GM18873 (cell line): ENCODE results near the gene ARCN1.
A peak's percentile ranks its signal among the peaks of the same experiment; 100 is the strongest.
"Not testable (repeated sequence)": the region's sequence is repeated elsewhere in the genome, so short reads cannot be mapped to it uniquely, and the experiment has no call there.

Source experiments
- ATAC-seq: cut with Tn5 transposase; IDR thresholded peaks from one replicate; pipeline ENCODE4 v1.9.1; 2021; ENCODE audit warnings: mild to moderate bottlenecking, moderate library complexity, moderate number of reproducible peaks; ENCODE audit not compliant: unreplicated experiment, low FRiP score

The ARCN1 gene

DNA sequence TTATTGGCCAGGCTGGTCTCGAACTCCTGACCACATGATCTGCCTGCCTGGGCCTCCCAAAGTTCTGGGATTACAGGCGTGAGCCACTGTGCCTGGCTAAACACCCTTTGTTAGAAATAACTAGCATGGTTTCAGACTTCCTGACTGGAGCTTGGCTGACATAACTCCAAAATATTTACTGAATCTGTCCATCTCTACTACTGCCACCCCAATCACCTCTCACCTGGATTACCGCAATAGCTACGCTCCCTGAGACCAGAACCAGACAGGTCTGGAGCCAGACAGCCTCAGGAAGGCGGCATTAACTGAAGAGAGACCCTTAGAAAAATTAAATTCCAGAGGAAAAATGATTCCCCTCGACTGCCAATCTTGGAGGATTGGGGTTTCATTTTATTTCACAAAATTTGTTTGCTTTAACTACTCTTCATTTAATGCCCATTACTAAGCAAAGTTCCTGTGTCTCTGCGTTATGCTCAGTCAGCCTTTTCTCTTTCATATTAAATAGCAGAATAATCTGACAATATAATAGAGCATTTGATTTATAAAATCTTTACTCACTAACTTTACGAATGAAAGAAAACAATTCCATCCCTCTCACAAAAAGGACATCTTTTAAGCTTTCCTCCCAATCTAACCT is 28.1 kb upstream of the ARCN1 start:
- ATAC-seq = no peak

DNA sequence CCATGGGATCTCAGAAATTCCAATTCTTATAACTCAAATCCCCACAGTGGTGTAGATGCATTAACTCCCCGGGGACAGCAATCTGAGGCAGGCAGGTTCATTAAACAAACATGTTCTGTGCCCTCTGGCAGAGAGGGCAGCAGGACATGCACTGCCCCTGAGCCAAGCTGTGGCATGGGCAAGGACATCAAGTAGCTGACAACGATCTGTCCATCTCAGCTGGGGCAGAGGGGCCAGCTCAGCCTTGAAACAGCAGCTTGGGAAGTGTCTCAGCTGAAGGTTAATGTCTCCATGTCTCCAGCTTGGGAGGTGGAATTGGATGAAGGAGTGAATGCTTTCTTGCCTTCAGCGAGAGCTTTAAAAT is 27.6 kb upstream of the ARCN1 start:
- no peak for ATAC-seq

DNA sequence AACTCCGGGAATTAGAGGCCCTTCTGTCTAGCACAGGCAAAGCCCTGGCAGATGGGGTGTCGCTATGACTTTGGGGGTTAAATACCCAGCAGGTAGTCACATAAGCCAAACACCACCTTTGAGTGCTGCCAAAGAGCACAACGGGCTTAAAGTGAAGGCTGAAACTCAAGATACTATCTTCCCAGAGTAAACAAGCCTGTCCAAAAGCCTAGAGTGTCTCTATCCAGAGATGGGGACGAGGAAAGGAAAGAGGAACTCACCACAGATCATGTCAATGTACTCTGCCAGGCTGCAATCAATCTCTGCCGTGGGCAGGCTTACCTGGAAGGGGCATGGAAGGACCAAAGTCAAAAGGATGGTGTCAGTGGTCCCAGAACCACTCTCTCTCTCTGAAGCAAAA is 26.7 kb upstream of the ARCN1 start:
- no peak for ATAC-seq

DNA sequence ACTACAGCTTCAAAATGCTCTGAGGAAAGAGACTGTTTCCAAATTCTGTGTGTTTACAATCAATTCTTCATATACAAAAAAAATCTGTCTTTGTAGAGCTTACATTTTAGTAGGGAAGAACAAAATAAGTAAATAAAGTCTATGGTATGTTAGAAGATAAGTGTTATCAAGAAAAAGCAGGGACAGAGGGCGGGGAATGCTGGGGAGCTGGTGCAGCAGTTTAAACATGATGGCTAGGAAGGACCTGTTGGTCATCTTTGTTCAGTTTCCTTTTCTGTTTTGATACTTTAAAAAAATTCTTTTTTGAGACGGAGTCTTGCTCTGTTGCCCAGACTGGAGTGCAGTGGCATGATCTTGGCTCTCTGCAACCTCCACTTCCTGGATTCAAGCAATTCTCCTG is 25.1 kb upstream of the ARCN1 start:
- ATAC-seq = no peak

DNA sequence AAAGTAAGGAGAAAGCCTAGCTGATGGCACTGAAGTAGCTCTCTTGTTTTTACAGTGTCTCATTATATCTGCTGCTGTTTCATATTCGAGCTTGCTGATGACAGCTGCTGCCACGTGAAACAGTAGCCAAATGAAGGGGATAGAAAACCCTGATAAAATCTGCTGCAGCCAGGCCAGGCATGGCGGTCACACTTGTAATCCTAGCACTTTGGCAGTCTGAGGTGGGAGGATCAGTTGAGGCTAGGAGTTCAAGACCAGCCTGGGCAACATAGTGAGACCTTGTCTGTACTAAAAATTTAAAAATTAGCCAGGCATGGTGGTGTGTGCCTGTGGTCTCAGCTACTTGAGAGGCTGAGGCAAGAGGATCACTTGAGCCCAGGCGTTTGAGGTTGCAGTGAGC is 19.9 kb upstream of the ARCN1 start:
- no peak for ATAC-seq

DNA sequence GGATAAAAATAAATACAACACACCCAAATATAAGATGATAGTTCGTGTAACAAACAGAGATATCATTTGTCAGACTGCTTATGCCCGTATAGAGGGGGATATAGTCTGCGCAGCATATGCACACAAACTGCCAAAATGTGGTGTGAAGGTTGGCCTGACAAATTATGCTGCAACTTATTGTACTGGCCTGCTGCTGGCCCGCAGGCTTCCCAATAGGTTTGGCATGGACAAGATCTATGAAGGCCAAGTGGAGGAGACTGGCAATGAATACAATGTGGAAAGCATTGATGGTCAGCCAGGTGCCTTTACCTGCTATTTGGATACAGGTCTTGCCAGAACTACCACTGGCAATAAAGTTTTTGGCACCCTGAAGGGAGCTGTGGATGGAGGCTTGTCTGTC is 11.4 kb upstream of the ARCN1 start:
- no peak for ATAC-seq

DNA sequence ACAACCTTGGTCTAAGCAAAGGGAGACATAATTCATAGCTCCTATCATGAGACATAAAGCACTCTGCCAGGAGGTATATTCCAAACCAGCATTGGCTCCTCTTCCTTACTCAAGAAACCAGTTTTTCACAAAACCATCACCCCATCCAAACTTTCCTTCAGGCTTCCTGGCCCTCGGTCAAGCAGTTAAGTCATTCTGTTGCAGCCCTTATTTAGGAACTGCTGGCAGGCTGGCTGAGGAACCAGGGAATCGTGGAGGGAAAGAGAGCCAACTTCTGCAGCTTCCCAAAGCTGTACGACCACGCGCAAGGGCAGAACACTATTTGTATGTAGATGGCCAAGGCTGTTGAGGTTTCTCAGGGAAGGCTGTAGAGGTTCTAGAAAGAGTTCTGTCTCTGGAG is 7.2 kb upstream of the ARCN1 start:
- no peak for ATAC-seq

DNA sequence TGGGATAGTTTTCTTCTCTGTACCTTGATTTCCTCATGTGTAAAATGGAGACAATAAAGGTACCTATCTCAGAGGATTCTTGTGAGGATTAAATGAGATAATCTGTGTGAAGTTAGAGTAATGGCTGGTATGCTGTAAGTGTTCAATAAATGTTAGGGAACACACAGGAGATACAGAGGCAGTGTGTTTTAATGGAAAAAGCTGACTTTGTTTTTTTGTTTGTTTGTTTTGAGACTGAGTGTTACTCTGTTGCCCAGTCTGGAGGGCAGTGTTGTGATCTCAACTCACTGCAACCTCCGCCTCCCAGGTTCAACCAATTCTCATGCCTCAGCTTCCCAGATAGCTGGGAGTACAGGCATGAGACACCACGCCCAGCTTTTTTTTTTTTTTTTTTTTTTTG is 2.5 kb upstream of the ARCN1 start:
- ATAC-seq = no peak

DNA sequence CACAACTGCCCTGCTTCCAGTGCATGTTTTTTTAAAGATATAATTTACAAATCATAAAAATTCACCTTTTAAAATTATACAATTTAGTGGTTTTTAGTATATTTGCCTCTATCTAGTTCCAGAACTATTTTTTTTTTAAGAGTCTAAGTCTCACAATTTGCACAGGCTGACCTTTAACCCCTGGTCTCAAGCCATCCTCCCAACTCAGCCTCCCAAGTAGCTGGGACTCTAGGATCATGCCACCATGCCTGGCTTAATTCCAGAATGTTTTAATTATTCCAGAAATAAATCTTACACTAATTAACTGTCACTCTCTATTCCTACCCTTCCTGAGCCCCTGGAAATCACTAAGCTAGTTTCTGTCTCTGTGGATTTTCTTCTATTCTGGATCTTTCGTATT is 1.4 kb upstream of the ARCN1 start:
- ATAC-seq = no peak

DNA sequence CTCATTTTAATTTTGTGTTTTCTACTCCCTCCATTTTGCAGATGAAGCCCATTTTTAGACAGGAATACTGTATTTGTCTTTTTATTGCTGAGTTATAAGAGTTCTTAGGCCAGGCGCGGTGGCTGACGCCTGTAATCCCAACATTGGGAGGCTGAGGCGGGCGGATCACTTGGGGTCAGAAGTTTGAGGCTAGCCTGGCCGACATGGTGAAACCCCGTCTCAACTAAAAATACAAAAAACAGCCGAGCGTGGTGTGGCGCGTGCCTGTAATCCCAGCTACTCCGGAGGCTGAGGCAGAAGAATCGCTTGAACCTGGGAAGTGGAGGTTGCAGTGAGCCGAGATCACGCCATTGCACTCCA is 528 bp upstream of the ARCN1 start:
- ATAC-seq = not testable (repeated sequence)

DNA sequence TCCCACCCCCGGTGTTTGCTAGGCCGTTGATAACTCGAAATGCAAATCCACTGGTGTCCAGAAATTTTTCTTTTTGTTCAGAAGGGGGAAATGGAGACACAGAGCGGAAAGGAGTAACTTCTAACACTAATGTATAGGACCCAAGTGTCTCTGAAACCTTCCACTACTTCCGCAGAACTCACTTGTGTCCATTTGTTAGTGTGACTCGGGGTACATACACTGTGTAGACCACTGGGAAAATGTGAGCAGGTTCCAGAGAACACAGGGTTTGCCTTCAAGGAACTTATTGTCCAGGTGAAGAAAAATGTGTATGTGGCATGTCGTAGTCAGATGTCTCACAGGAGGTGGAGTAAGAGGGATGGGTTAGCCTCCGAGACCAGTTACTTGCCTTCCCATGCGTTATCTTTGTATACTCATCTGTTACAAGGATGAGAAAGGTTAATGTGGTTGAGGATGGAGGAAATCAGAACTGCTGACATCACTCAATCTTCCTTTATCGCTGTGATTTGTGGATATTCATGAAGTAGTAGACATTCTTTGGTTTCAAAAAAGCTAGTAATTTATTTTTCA is 857 bp downstream of the ARCN1 start:
- peak; percentile 12 for ATAC-seq

DNA sequence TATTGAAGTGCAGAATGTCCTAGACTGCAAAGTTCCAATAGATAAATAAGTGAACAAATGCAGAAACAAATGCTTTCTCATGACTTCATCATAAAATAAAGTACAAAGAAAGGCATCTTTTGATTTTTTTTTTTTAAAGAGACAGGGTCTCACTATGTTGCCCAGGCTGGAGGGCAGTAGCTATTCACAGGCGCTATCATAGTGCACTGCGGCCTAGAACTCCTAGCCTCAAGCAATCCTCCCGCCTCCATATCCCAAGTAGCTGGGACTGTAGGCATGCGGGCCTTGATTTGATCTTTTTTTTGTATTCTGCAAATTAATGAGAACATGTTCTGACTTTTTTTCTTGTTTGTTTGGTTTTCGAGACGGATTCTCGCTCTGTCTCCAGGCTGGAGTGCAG is 2.4 kb downstream of the ARCN1 start:
- ATAC-seq = no peak

DNA sequence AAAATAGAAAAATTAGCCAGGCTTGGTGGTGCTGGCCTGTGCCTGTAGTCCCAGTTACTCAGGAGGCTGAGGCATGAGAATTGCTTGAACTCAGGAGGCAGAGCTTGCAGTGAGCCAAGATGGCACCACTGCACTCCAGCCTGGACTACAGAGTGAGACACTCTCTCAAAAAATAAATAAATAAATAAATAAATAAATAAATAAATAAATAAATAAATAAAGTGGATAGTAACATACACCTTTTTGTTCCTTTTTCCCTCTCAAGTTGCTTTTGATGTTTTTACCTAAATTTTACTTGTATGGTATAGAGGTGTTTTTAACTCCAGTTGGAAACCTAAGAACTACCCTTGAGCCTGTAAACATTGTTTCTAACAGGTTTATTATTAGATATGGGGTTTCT is 5.8 kb downstream of the ARCN1 start:
- ATAC-seq = not testable (repeated sequence)

DNA sequence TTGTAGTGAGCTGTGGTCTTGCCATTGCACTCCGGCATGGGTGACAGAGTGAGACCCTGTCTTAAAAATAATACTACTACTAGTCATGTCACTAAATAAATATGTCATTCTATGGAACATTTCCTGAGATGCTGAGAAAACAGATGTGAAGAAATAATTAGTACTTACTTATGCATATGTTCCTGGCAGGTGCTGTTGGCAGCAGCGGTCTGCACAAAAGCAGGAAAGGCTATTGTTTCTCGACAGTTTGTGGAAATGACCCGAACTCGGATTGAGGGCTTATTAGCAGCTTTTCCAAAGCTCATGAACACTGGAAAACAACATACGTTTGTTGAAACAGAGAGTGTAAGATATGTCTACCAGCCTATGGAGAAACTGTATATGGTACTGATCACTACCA is 8.8 kb downstream of the ARCN1 start:
- ATAC-seq = no peak

DNA sequence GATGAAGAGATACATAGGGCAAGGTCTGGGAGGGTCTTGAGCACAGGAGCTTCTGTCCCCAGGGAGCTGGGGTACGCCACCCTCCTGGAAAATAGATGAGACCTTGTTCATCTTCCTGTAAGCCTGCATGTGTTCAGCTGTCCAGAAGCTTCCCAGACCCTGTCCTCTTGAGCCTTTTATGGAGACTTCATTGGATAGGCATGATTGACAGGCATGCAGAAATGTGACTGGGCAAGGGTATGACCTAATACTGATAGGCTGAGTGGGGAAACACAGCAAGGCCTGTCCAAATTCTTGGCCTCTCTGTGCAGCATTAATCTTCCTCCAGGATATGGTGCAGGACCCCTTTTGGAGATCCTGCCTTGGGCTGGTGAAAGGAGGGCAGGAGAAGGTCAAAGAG is 15.7 kb downstream of the ARCN1 start:
- ATAC-seq = no peak

DNA sequence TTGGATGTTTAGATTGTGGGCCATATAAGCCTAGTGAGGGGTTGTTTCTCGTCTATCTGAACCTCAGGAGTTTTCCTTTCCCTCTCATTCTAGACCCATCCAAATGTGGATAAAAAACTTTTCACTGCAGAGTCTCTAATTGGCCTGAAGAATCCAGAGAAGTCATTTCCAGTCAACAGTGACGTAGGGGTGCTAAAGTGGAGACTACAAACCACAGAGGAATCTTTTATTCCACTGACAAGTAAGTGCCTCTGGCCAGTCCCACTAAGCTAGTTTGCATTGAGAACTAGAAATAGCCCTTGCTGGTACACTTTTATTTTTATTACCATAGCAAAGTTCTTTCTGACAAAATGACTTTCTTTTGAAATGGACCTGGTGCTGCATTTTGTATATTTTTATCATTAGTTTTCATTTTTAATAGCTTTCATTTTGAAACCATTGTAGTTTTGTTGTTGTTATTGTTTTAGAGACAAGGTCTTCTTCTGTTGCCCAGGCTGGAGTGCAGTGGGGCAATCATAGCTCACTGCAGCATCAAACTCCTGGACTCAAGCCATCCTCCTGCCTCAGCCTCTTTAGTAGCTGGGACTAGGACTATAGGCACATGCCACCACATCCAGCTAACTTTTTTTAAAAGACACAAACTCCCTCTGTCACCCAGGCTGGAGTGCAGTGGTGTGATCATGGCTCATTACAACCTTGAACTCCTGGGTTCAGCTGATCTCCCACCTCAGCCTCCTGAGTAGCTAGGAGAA is 20.6 kb downstream of the ARCN1 start:
- ATAC-seq = no peak

DNA sequence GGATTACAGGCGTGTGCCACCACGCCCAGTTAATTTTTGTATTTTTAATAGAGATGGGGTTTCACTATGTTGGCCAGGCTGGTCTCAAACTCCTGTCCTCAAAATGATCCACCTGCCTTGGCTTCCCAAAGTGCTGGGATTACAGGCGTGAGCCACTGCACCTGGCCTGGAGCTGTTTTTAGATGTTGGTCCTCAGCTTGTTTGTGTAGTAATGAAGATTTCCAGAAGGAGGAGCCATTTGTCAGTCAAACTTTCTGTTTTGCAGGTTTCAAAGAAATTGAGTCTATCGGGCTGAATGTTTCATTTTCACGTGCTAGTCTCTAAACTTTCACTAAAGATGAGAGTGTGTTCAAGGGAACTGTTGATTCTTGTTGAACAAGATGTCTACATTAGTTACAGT is 22.8 kb downstream of the ARCN1 start:
- ATAC-seq = not testable (repeated sequence)

DNA sequence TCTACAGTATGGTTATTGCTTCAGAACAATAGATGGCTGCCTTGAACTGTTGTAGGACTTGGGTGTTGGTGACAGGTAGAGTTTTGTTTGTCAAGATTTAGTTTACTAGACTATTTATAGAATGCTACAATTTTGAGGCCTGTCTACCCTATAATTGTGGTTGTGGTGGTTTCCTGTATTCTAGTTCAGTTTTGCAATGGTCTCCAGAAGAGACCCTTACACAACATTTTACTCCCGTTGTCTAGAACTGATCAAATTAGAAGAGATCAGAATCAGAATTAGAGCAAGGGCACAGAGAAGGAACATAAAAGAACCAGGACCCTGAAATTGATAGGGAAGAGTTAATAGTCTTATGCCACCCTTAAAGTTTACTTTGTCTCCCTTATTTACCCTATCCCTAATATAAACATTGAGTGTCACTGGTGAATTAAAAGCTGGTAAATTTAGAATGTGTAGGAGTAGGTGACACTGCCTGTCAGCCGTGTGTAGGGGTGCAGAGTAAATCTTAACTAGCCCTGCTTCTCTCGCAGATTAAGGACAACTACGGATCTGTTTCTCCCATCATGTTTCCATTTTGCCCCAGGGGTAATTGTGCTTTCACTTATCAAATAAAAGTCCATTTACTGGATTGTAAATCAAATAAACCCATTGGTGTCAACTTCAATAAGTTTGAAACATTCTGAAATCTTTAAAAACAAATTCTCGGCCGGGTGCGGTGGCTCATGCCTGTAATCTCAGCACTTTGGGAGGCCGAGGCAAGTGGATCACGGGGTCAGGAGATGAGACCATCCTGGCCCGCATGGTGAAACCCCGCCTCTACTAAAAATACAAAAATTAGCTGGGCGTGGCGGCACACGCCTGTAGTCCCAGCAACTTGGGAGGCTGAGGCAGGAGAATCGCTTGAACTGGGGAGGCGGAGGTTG is 24.3 kb downstream of the ARCN1 start:
- ATAC-seq = no peak

DNA sequence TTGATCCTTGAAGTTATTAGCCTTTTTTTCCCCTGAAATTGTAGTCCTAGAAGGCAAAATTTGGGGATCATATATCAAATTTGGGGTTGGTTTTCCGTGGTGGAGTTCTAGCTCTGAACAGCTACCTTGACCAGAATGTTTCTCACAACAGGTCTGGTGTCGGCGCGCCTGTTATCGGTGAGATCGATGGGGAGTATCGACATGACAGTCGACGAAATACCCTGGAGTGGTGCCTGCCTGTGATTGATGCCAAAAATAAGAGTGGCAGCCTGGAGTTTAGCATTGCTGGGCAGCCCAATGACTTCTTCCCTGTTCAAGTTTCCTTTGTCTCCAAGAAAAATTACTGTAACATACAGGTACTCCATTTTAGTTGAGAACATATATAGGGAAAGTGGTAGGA is 25.3 kb downstream of the ARCN1 start:
- ATAC-seq = no peak

DNA sequence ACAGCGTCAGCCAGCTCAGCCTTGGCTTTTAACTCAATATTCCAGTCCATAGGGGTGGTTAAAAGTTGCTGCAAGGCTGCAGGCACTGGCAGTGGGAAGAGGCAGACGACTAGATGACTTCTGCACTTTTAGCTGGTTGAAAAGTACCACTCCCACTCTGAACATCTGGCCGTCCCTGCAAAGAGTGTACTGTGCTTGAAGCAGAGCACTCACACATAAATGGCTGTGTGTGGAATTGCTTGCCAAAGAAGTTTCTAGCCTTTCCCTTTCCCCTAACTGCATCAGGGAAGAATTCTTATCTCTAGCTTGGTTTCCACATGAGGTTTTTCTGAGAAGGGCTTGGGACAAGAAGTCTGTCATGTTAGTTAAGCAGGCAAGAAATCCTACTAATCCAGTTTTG is 30.1 kb downstream of the ARCN1 start:
- ATAC-seq = no peak

DNA sequence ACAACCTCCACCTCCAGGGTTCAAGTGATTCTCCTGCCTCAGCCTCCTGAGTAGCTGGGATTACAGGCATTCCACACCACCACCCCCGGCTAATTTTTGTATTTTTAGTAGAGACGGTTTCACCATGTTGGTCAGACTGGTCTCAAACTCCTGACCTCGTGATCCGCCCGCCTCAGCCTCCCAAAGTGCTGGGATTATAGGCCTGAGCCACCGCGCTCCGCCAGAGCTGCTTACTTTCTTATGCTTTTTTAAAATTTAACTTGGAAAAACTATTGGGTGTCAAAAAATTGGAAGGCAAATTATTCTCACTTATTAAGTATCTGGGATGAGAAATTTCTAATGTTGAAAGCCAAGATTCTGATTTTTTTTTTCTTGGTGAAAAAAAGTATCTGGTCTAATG is 31.5 kb downstream of the ARCN1 start:
- ATAC-seq = not testable (repeated sequence)
